Esophagus squamous epithelium (tissue), 5 donors: ENCODE measurements around the gene RASGRP1. TPM values are rescaled to one million over a fixed set of nuclear protein-coding genes. Genes with fewer than 3 reads are reported as not detected.
"Not testable (repeated sequence)": the region's sequence is repeated elsewhere in the genome, so short reads cannot be mapped to it uniquely, and the experiment has no call there.

Experiments
- DNase-seq: peaks from one replicate; lab custom pipeline; 2025; lab: John Stamatoyannopoulos, UW
- H3K27ac ChIP-seq, 4 donors: fragments of 200-600 bp; sonication (generic); one replicate each; pipeline ENCODE4 v1.5.1; 2016 to 2019; ENCODE audit warnings: mild to moderate bottlenecking in 1 of 4
- H3K27me3 ChIP-seq, 4 donors: fragments of 200-600 bp; sonication (generic); 1 replicate in 3 of 4; 2 replicates in 1 of 4; pipeline versions ENCODE4 v1.5.1 to v1.6.0; 2017 to 2021; ENCODE audit warnings: antibody characterized with exemption in 1 of 4
- H3K36me3 ChIP-seq, 3 donors: fragments of 200-600 bp; sonication (generic); one replicate each; pipeline ENCODE4 v1.5.1; 2016 to 2019
- H3K4me1 ChIP-seq, 3 donors: fragments of 200-600 bp; sonication (generic); one replicate each; pipeline ENCODE4 v1.5.1; 2017 to 2019
- H3K4me3 ChIP-seq, 4 donors: fragments of 200-600 bp; sonication (generic); 1 replicate in 3 of 4; 2 replicates in 1 of 4; pipeline ENCODE4 v1.5.1; 2016 to 2019; ENCODE audit warnings: mild to moderate bottlenecking in 2 of 4, moderate library complexity in 1 of 4
- H3K9me3 ChIP-seq, 3 donors: fragments of 200-600 bp; sonication (generic); one replicate each; pipeline ENCODE4 v1.5.1; 2016 to 2019
- CTCF ChIP-seq, 6 experiments: fragments of 450-650 bp in 4 of 6; fragments of 200-600 bp in 2 of 6; sonication (generic) in 2 of 6; IDR thresholded peaks; one replicate each; pipeline ENCODE4 v1.5.1; 2016 to 2019; ENCODE audit warnings: antibody characterized with exemption in 6 of 6, mild to moderate bottlenecking in 4 of 6, moderate library complexity in 4 of 6
- POLR2A ChIP-seq, 4 donors: fragments of 450-650 bp; IDR thresholded peaks; one replicate each; pipeline ENCODE4 v1.6.1; 2017; ENCODE audit warnings: antibody characterized with exemption in 4 of 4, mild to moderate bottlenecking in 4 of 4, moderate library complexity in 3 of 4
- WGBS, 2 donors: methylation state at CpG; one replicate each; pipeline ENCODE4 v1.1.5; 2018; 5-methylcytosine and 5-hydroxymethylcytosine counted together
- intact Hi-C: fragments of 100-400 bp; cut with DNase I; formaldehyde crosslinking; loops from one replicate; pipeline ENCODE4 v1.15.0; 2022
- total RNA-seq, 4 donors: library from RNA; depleted of rRNA; stranded (reverse); fragments of >200 nt; gene quantifications; one replicate each; pipeline ENCODE4 v1.1.0, GENCODE V29; 2016
- donor health status: DM: yes; HTN: yes; CAD: no.

RASGRP1 gene
- total RNA-seq, 4 donors from 2014 or later = 9.2 to 16.0 (median 12.2) TPM

- Histone ChIP-seq H3K4me1 (peaks cover 0 to 21% (median 7%) of the 10 kb centered on the region in 3 donors), H3K4me3 (no peak overlapping the region), H3K9me3 (no peaks in the 10 kb centered on the region), H3K27ac (peak overlapping the region in 3 of 4 donors; percentile 39 to 77 (median 71)), H3K36me3 (no peaks in the 10 kb centered on the region), H3K27me3 (no peaks in the 10 kb centered on the region)
- DNase-seq = no peak
- TF ChIP-seq CTCF (IDR thresholded peaks at IDR 0.05) (no peak), POLR2A (IDR thresholded peaks at IDR 0.05) (no peak)
- WGBS, 2 donors = 24 to 38% methylated on average over 4 of the region's 4 CpGs
- intact Hi-C loops = no loop called here
Observed at GRCh38 chr15:38589502-38589901, 24.9 kb upstream of the RASGRP1 start.

- Histone ChIP-seq H3K9me3 (no peaks in the 10 kb centered on the region), H3K27me3 (no peaks in the 10 kb centered on the region), H3K4me1 (peaks cover 0 to 21% (median 7%) of the 10 kb centered on the region in 3 donors), H3K4me3 (no peak overlapping the region), H3K27ac (peak overlapping the region in 3 of 4 donors; percentile 27 to 74 (median 71)), H3K36me3 (no peaks in the 10 kb centered on the region)
- 31 to 45% methylated on average over 3 of the region's 3 CpGs for WGBS, 2 donors
- intact Hi-C loops = no loop called here
- TF ChIP-seq POLR2A (IDR thresholded peaks at IDR 0.05) = no peak
- TF ChIP-seq CTCF (IDR thresholded peaks at IDR 0.05) = no peak
- DNase-seq = no peak
Observed at GRCh38 chr15:38588672-38589071, 24.1 kb upstream of the RASGRP1 start.

- DNase-seq = no peak
- Histone ChIP-seq H3K9me3 (no peaks in the 10 kb centered on the region), H3K27me3 (no peaks in the 10 kb centered on the region), H3K4me1 (peaks cover 0 to 21% (median 7%) of the 10 kb centered on the region in 3 donors), H3K4me3 (no peak overlapping the region), H3K36me3 (no peaks in the 10 kb centered on the region), H3K27ac (no peak overlapping the region)
- intact Hi-C loops = no loop called here
- WGBS, 2 donors = 62 to 66% methylated on average over 6 of the region's 6 CpGs
- TF ChIP-seq CTCF (IDR thresholded peaks at IDR 0.05) (no peak), POLR2A (IDR thresholded peaks at IDR 0.05) (no peak)
Observed at GRCh38 chr15:38587214-38587613, 22.6 kb upstream of the RASGRP1 start.

GRCh38 chr15:38586005-38586404, 21.4 kb upstream of the RASGRP1 start:
- intact Hi-C loops, H3K9me3 ChIP-seq, DNase-seq, H3K4me3 ChIP-seq, H3K36me3 ChIP-seq, H3K27me3 ChIP-seq, H3K27ac ChIP-seq: not testable (repeated sequence)
- 86 to 95% methylated on average over 2 of the region's 2 CpGs for WGBS, 2 donors
- H3K4me1 ChIP-seq = peaks cover 0 to 21% (median 7%) of the 10 kb centered on the region in 3 donors

GRCh38 chr15:38578626-38579025, 14.0 kb upstream of the RASGRP1 start:
- intact Hi-C loops = no loop called here

More at GRCh38 chr15:38578626-38579025, 14.0 kb upstream of the RASGRP1 start:
- Histone ChIP-seq H3K36me3 (no peaks in the 10 kb centered on the region), H3K27ac (no peak overlapping the region), H3K27me3 (peaks cover 0 to 20% (median 0%) of the 10 kb centered on the region in 4 donors), H3K4me3 (no peak overlapping the region), H3K4me1 (no peaks in the 10 kb centered on the region), H3K9me3 (no peaks in the 10 kb centered on the region)
- no peak for DNase-seq
- TF ChIP-seq POLR2A (IDR thresholded peaks at IDR 0.05) = no peak
- TF ChIP-seq CTCF (IDR thresholded peaks at IDR 0.05) = no peak
- 80 to 93% methylated on average over 3 of the region's 3 CpGs for WGBS, 2 donors
